Transverse colon (tissue), 4 donors: ENCODE measurements around the gene PYROXD2. TPM values are rescaled to one million over a fixed set of nuclear protein-coding genes. Genes with fewer than 3 reads are reported as not detected.

Source experiments
- DNase-seq: peaks from one replicate; pipeline ENCODE4 v3.0.0-alpha.2; 2019
- H3K27ac ChIP-seq, 4 donors: fragments of 200-600 bp; sonication (generic); 2 replicates each; pipeline ENCODE4 v1.5.1; 2016 to 2018; ENCODE audit warnings: inconsistent platforms in 4 of 4
- H3K27me3 ChIP-seq: fragments of 200-600 bp; sonication (generic); 2 replicates; pipeline ENCODE4 v1.5.1; 2017; ENCODE audit warnings: inconsistent platforms
- H3K36me3 ChIP-seq, 4 donors: fragments of 200-600 bp; sonication (generic); 2 replicates each; pipeline ENCODE4 v1.5.1; 2017 to 2019; ENCODE audit warnings: inconsistent platforms in 4 of 4
- H3K4me1 ChIP-seq, 4 donors: fragments of 200-600 bp; sonication (generic); 2 replicates each; pipeline ENCODE4 v1.5.1; 2017 to 2020; ENCODE audit warnings: inconsistent platforms in 4 of 4
- H3K4me3 ChIP-seq, 4 donors: fragments of 200-600 bp; sonication (generic); 1 replicate in 1 of 4; 2 replicates in 3 of 4; pipeline versions ENCODE4 v1.5.1 to v1.6.1; 2017 to 2019; ENCODE audit warnings: inconsistent platforms in 4 of 4
- H3K9me3 ChIP-seq, 2 donors: fragments of 200-600 bp; sonication (generic); 2 replicates each; pipeline ENCODE4 v1.5.1; 2017 to 2019; ENCODE audit warnings: inconsistent platforms in 2 of 2
- EP300 ChIP-seq: sonication (generic); formaldehyde crosslinking; IDR thresholded peaks from one replicate; pipeline ENCODE4 v1.6.1; 2017; ENCODE audit warnings: antibody characterized with exemption, low read depth
- POLR2A ChIP-seq: fragments of 450-650 bp; IDR thresholded peaks from one replicate; pipeline ENCODE4 v1.6.1; 2016; ENCODE audit warnings: antibody characterized with exemption, mild to moderate bottlenecking, moderate library complexity
- POLR2AphosphoS5 ChIP-seq, 3 donors: sonication (generic); formaldehyde crosslinking; IDR thresholded peaks; one replicate each; pipeline ENCODE4 v1.6.1; 2016; ENCODE audit warnings: antibody characterized with exemption in 3 of 3
- WGBS, 2 donors: methylation state at CpG; one replicate each; pipeline ENCODE4 v1.1.5; 2018; ENCODE audit warnings: low coverage in 1 of 2; 5-methylcytosine and 5-hydroxymethylcytosine counted together
- in situ Hi-C, 4 donors: fragments of 200-750 bp; cut with MboI; loops; one replicate each; pipeline versions ENCODE4 v1.15.0 to v1.15.1; 2017; ENCODE audit warnings: low sequenced_read_pairs in 3 of 4, low pct_ligation_motif_present in 1 of 4, low pct_unique_long_range_greater_than_20kb in 1 of 4
- intact Hi-C: fragments of 100-400 bp; cut with DNase I; formaldehyde crosslinking; loops from one replicate; pipeline ENCODE4 v1.15.1; 2023; ENCODE audit warnings: low total_unique reads
- total RNA-seq, 4 donors: library from RNA; depleted of rRNA; stranded (reverse); fragments of >200 nt; gene quantifications; one replicate each; pipeline ENCODE4 v1.1.0, GENCODE V29; 2016
- TF ChIP-seq, protein P1 (sequence below), 5 experiments: fragments of 200-600 bp in 3 of 5; fragments of 450-650 bp in 2 of 5; sonication (generic) in 3 of 5; IDR thresholded peaks; 1 replicate in 2 of 5; 2 replicates in 3 of 5; pipeline ENCODE4 v1.5.1; 2016 to 2017; ENCODE audit warnings: antibody characterized with exemption in 5 of 5, inconsistent platforms in 3 of 5, mild to moderate bottlenecking in 2 of 5, moderate library complexity in 1 of 5

The PYROXD2 gene
- total RNA-seq, 4 donors from 2014 or later = 3.0 to 14.9 (median 8.4) TPM

DNA sequence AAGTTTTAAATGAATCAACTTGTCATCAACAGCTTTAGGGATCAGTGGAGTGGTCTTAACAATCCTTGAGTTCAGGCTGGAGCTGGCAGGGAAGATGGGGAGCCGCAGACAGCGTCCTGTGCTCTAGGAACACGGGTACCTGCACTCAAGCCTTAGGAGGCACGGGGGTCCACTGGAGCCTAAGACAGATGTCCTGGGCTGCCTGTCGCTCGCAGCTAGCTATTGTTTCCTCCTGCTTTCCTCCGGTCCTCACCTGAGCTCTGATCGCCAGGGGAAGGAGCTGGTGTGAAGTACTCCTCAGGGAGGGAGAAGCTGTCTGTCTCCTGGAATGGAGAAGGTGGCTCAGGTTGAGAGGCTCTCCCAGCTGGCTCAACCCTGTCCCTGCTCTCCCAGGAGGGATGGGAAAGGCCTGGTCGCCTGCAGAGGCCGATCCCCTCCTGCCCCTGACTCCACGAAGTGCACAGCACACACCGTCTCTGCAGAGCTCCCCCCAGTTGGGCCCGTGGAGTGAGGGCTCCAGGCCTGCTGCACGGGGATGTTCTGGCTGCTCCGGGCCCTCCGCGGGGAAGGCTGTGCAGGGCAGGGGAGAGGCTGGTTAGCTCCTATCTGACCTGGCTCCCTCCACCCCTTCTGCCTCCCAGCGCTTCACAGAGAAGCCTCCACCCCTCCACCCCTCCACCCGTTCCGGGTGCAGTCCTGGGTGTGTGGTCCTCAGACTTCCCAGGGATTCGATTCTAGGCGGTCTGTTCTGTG is 14.5 kb upstream of the PYROXD2 start:
- no peak for DNase-seq
- in situ Hi-C loops (no loop called here), intact Hi-C loops (no loop called here)
- H3K9me3 ChIP-seq = no peaks in the 10 kb centered on the region
- H3K27me3 ChIP-seq = no peaks in the 10 kb centered on the region
- peaks cover 0 to 55% (median 21%) of the 10 kb centered on the region in 4 donors for H3K36me3 ChIP-seq
- H3K27ac ChIP-seq = no peak overlapping the region
- no peak overlapping the region for H3K4me3 ChIP-seq
- TF ChIP-seq POLR2A = no peak
- TF ChIP-seq POLR2AphosphoS5 (IDR thresholded peaks at IDR 0.05) = no peak
- TF ChIP-seq, protein P1, sequence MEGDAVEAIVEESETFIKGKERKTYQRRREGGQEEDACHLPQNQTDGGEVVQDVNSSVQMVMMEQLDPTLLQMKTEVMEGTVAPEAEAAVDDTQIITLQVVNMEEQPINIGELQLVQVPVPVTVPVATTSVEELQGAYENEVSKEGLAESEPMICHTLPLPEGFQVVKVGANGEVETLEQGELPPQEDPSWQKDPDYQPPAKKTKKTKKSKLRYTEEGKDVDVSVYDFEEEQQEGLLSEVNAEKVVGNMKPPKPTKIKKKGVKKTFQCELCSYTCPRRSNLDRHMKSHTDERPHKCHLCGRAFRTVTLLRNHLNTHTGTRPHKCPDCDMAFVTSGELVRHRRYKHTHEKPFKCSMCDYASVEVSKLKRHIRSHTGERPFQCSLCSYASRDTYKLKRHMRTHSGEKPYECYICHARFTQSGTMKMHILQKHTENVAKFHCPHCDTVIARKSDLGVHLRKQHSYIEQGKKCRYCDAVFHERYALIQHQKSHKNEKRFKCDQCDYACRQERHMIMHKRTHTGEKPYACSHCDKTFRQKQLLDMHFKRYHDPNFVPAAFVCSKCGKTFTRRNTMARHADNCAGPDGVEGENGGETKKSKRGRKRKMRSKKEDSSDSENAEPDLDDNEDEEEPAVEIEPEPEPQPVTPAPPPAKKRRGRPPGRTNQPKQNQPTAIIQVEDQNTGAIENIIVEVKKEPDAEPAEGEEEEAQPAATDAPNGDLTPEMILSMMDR (IDR thresholded peaks at IDR 0.05) = no peak
- no peak for TF ChIP-seq EP300
- 99 to 100% methylated on average over 2 to 12 of the region's 22 CpGs for WGBS, 2 donors
- H3K4me1 ChIP-seq = no peaks in the 10 kb centered on the region

DNA sequence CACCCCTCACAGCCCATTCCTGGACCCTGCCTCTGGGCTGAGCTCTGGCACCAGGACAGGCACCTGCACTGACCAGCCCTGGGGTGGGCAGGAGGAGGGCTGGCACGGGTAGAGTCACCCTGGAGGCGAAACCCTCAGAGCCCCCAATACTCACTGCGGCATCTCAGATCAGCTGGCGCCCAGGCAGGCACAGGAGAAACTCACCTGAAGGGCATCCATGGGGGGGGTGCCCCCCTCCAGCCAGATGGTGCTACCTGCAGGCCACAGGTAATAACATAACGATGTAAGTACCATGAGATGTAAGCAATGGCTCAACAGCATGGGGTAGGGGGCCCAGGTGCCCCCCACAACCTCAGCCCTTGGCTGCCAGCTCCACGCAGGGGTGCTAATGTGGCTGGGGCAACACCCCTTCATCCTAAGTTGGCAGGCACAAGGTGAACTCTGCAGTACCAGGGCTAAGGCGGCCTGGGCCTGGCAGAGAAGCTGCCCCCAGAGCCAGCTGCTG is 12.1 kb upstream of the PYROXD2 start:
- Histone ChIP-seq H3K4me3 (no peak overlapping the region), H3K4me1 (no peaks in the 10 kb centered on the region), H3K27ac (no peak overlapping the region), H3K27me3 (no peaks in the 10 kb centered on the region), H3K9me3 (no peaks in the 10 kb centered on the region), H3K36me3 (peaks cover 0 to 38% (median 11%) of the 10 kb centered on the region in 4 donors)
- intact Hi-C loops = no loop called here
- no peak for TF ChIP-seq EP300
- in situ Hi-C loops = no loop called here
- 100% methylated on average over 5 of the region's 7 CpGs; no CpG with 5 or more reads in 1 of the 2 donors for WGBS, 2 donors
- DNase-seq = no peak

DNA sequence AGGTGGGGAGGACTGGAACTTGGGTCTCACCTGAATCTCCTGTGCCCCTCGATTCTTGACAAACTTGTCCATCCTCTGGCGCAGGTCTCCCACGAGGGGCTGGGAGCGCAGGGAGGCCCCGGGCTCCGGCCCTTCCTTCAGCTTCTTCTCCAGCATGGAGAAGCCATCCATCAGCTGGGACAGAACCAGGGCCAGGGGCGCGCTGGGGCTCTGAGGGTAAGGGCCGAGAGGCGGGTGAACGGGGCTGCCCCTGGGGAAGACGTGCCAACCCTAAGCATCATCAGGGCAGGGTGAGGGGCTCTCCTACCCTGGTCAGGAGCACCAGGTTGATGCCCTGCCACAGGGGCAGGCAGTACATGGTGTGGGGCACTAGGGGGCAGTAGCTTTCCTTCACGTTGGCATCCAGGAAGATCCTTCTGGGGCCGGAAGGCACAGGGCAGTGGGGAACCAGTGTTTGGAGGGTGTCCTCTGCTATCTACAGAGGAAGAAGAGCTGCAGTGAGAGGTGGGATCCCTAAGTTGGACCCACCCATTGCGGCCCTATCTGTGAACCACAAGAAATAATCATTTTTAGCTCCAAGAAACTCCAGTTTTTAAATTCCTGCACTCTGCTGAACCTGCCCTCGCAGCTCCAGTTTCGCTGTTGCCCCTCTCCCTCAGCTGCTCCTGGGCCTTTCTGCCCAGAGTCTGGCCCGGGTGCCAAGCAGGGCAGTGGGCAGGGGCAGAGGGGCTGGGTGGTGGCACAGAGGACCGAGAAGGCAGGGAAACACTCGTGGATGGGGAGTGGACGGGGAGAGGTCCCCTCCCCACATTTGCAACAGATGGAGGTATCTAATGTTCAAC is 10.8 kb upstream of the PYROXD2 start:
- 86 to 100% methylated on average over 2 to 21 of the region's 21 CpGs for WGBS, 2 donors
- no peaks in the 10 kb centered on the region for H3K4me1 ChIP-seq
- no peak overlapping the region for H3K27ac ChIP-seq
- H3K4me3 ChIP-seq = no peak overlapping the region
- no peak for TF ChIP-seq POLR2A
- TF ChIP-seq, protein P1 (IDR thresholded peaks at IDR 0.05) = peak; percentile 58 to 72 (median 70)
- H3K9me3 ChIP-seq = no peaks in the 10 kb centered on the region
- in situ Hi-C loops (no loop called here), intact Hi-C loops (no loop called here)
- H3K27me3 ChIP-seq = no peaks in the 10 kb centered on the region
- peak; percentile 56 for DNase-seq
- peaks cover 0 to 26% (median 4%) of the 10 kb centered on the region in 4 donors for H3K36me3 ChIP-seq

DNA sequence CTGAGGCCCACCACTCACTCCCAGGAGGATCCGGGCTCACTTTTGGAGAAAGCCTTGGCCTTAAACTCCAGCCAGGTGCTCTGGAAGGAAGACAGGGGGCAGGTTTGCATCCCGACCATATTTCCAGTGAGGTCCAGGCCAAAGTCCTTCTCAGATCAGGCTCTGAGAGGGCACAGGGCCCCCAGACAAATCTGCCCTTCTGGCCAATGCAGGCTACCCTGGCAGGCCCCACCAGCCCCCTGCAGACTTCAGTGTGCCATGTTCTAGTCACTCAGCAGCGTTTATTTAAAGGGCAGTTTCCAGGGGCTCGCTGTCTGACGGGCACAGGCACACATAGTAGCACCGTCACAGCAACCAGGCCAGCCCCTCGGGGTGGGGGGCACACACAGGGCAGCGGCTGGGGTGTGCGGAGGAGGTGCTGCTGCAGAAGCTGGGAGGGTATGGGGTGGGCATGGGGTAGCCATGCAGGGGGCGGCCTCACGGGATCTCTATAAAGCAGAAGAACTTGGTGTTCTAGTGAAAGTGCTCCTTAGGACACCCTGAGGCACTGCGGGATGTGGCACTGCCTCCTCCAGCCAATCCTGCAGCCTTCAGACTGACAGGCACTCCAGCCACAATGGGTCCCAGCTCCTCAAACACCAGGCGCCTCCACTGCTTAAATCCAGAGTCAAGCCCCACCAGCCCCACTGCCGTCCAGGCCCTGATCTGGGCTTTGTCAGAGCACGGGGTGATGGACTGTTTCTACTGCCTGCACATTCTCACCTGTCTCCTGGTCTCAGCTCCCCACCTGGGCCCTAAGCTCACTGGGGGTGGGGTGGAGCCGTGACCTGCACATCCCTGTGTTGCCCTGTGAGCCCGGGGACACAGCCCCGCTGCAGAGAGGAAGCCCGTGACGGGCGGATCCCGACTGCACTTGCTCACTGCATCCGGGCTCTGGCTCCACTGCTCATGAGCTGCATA is 9.6 kb upstream of the PYROXD2 start:
- peaks cover 0 to 18% (median 0%) of the 10 kb centered on the region in 4 donors for H3K36me3 ChIP-seq
- TF ChIP-seq EP300 (no peak), POLR2A (no peak)
- H3K27ac ChIP-seq = no peak overlapping the region
- no peaks in the 10 kb centered on the region for H3K4me1 ChIP-seq
- H3K27me3 ChIP-seq = no peaks in the 10 kb centered on the region
- in situ Hi-C loops (no loop called here), intact Hi-C loops (no loop called here)
- H3K4me3 ChIP-seq = no peak overlapping the region
- no peaks in the 10 kb centered on the region for H3K9me3 ChIP-seq
- WGBS, 2 donors = 86 to 93% methylated on average over 5 to 19 of the region's 23 CpGs
- DNase-seq = no peak
